Melanocyte of skin (primary cell): ENCODE data around the gene CALML4. TPM values are rescaled to one million over a fixed set of nuclear protein-coding genes. Genes with fewer than 3 reads are reported as not detected.

ENCODE experiments used
- total RNA-seq, 2 donors: library from RNA; depleted of rRNA; stranded (reverse); fragments of >200 nt; gene quantifications; 2 replicates each; pipeline ENCODE4 v1.2.3, GENCODE V29; 2012

CALML4 gene, protein sequence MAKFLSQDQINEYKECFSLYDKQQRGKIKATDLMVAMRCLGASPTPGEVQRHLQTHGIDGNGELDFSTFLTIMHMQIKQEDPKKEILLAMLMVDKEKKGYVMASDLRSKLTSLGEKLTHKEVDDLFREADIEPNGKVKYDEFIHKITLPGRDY
- 1 to 10 TPM; 1.0 to 3.0 TPM for total RNA-seq

DNA sequence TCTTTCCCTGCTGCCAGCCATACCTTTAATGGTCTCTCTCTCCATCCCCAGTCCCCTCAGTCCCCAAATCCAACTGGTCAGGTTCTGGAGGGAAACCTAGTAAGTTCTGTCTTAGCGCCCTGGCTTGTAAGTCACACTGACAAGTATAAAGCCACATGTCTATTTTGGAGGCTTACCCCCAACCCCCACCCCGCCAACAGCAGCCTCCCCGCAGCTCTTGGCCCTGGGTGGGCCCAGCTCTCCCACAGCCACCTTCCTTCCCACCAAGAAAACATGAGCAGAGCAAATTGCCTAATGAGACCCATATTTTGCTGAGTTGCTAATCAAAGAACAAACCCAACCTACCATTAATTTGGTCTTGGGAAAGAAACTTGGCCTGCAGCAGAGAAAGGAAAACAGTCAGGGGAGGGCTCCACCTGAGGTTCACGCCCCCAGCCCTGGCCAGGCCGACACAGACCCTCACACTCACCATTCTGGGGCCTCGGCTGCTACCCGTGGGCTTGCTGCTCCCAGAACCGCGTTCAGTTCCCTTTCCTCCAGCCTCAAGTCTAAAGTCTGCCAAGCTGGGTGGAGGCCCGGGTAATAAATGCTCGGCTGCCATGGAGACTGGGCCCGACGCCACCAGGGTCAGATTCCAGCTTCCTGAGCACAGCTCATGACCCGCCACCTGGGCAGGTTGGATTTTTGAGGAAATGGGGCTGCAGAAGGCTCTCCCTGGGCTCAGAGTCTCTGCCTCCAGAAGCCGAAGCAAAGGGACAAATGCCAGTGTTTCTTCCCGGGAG lies at the start of gene CALML4:
Gene CALML4, minus strand, starts transcription at position 557 of the 782 bp plus-strand sequence. Its CDS starts 85 bp downstream, at position 472.

DNA sequence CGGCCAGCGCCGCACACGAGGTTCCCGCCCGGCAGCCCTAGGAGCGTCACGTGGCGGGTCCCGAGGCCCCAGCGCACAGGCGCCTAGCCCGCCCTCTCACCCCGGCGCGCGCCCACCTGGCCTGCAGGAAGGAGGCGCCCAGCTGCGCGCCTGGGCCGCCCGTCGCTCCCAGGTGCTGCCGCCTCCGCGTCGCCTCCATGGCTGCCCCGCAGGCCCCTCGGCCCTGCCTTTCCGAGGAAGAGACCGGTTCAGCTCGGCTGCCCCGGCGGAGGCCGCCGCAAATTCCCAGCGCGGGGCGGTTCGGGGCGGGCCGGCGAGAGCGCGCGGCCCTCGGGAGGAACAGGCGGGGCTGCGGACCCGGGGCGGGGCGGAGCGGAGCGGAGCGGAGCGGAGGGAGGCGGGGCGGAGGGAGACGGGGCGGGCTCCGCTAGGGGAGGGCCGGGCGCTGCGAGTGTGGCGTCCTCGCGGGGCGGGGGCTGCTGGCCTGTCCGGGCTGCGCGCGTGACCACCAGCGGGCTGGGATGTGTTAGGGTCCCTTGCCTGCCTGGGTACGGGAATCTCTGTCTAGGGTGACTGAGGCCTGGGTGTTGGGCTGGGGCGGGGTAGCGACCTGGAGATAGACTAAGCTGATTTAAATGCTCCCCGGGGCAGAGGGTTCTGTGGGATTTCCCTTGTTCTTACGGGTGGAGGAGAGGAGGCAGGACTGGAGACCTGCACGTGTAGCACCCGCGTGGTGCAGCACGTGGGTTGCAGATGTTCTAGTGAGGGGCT lies 24.4 kb upstream of the CALML4 start, which contains the start of gene CLN6:
Gene CLN6, minus strand, starts transcription at position 343 of the 771 bp plus-strand sequence. Its CDS starts 144 bp downstream, at position 199.

Other genes with a start within 250 kb of the CALML4 start
- gene PIAS1, start 151.0 kb downstream of the CALML4 start, total RNA-seq: 10 to 100 TPM; 32.3 to 33.6 TPM
- gene CLN6, start 24.4 kb upstream of the CALML4 start, total RNA-seq: 10 to 100 TPM; 36.5 to 55.3 TPM
- 10 to 100 TPM; 74.3 to 75.6 TPM for gene FEM1B, start 72.4 kb upstream of the CALML4 start, total RNA-seq
- gene ITGA11, start 226.8 kb upstream of the CALML4 start, total RNA-seq: under 1 TPM; 0.34 to 1.00 TPM